ENCODE measurements around the gene GCNA.

GRCh38 chrX:71609095-71609750, 31.0 kb downstream of the GCNA start:
- no peak for TF ChIP-seq CTCF (IDR thresholded peaks at IDR 0.05)
- TF ChIP-seq POLR2A (IDR thresholded peaks at IDR 0.05): no peak
